SU-DHL-6 (cell line): ENCODE results near the gene SLC13A5.

Experiments
- H2AFZ ChIP-seq: fragments of 200-600 bp; sonication (generic); 2 replicates; pipeline ENCODE4 v1.6.1; 2014; ENCODE audit warnings: low read depth, mild to moderate bottlenecking, moderate library complexity, mixed read lengths, antibody characterized with exemption, low read length; ENCODE audit not compliant: severe bottlenecking
- H3F3A ChIP-seq: fragments of 200-600 bp; shearing (Covaris generic); 2 replicates; pipeline ENCODE4 v1.6.0; 2016; ENCODE audit warnings: antibody characterized with exemption, mild to moderate bottlenecking; ENCODE audit not compliant: insufficient read depth
- H3K27ac ChIP-seq: fragments of 200-600 bp; sonication (generic); 2 replicates; pipeline ENCODE4 v1.5.1; 2016; ENCODE audit warnings: low read depth, mild to moderate bottlenecking, low read length, moderate library complexity, mixed read lengths
- H3K27me3 ChIP-seq: fragments of 200-600 bp; sonication (generic), shearing (Covaris generic); 2 replicates; pipeline ENCODE4 v1.6.0; 2014; ENCODE audit warnings: mild to moderate bottlenecking, low read length
- H3K36me3 ChIP-seq: fragments of 200-600 bp; sonication (generic); 2 replicates; pipeline ENCODE4 v1.6.1; 2014; ENCODE audit warnings: mild to moderate bottlenecking, low read length, mixed read lengths
- H3K4me2 ChIP-seq: fragments of 300-600, 200-600 bp; shearing (Covaris generic), sonication (generic); 2 replicates; pipeline ENCODE4 v1.6.0; 2014; ENCODE audit warnings: low read length, low read depth, mild to moderate bottlenecking; ENCODE audit not compliant: poor library complexity, severe bottlenecking
- H3K4me3 ChIP-seq: fragments of 200-600 bp; sonication (generic); 2 replicates; pipeline ENCODE4 v1.5.1; 2014; ENCODE audit warnings: antibody characterized with exemption, low read length, mild to moderate bottlenecking, mixed read lengths; ENCODE audit not compliant: insufficient read depth, poor library complexity, severe bottlenecking
- H3K79me2 ChIP-seq: fragments of 200-600 bp; sonication (generic); 2 replicates; pipeline ENCODE4 v1.6.1; 2014; ENCODE audit warnings: mild to moderate bottlenecking, low read length, moderate library complexity; ENCODE audit not compliant: insufficient read depth
- H3K9ac ChIP-seq: fragments of 200-600 bp; sonication (generic); 2 replicates; pipeline ENCODE4 v1.7.0; 2014; ENCODE audit warnings: mild to moderate bottlenecking, low read length
- H3K9me2 ChIP-seq: fragments of 200-600 bp; sonication (generic); replicated peaks from 2 replicates; pipeline ENCODE4 v1.6.1; 2014; ENCODE audit warnings: low read length; ENCODE audit not compliant: insufficient read depth
- H3K9me3 ChIP-seq: fragments of 200-600 bp; sonication (generic); 2 replicates; pipeline ENCODE4 v1.6.1; 2014; ENCODE audit warnings: low read length, mixed read lengths; ENCODE audit not compliant: insufficient read depth
- H4K20me1 ChIP-seq: fragments of 200-600 bp; sonication (generic); 2 replicates; pipeline ENCODE4 v1.6.1; 2014; ENCODE audit warnings: low read depth, mild to moderate bottlenecking, antibody characterized with exemption, low read length, moderate library complexity, mixed read lengths
- CTCF ChIP-seq: fragments of 200-600 bp; sonication (generic); IDR thresholded peaks from one replicate; pipeline ENCODE4 v1.5.1; 2017; ENCODE audit warnings: antibody characterized with exemption, mild to moderate bottlenecking, low read length, moderate library complexity; ENCODE audit not compliant: insufficient read depth, poor library complexity, severe bottlenecking
- EZH2phosphoT487 ChIP-seq: fragments of 200-600 bp; sonication (generic), shearing (Covaris generic); conservative IDR thresholded peaks from 2 replicates; pipeline ENCODE4 v1.6.1; 2018; ENCODE audit warnings: mild to moderate bottlenecking, antibody characterized with exemption, low read length, moderate library complexity, mixed read lengths

The SLC13A5 gene

GRCh38 chr17:6670999-6671398 is 42.2 kb downstream of the SLC13A5 start:
- Histone ChIP-seq H3F3A (no peaks in the 10 kb centered on the region), H3K36me3 (no peaks in the 10 kb centered on the region), H3K27me3 (no peaks in the 10 kb centered on the region), H3K27ac (no peak overlapping the region), H4K20me1 (no peaks in the 10 kb centered on the region), H3K4me2 (no peak overlapping the region), H3K79me2 (no peaks in the 10 kb centered on the region), H3K9me2 (no peaks in the 10 kb centered on the region), H2AFZ (no peak overlapping the region), H3K4me3 (no peak overlapping the region), H3K9me3 (no peaks in the 10 kb centered on the region), H3K9ac (no peak overlapping the region)
- TF ChIP-seq EZH2phosphoT487, result no peak

- no peak overlapping the region for H3K4me2 ChIP-seq
- no peak overlapping the region for H3K9ac ChIP-seq
- H3K9me2 ChIP-seq, result no peaks in the 10 kb centered on the region
- no peak overlapping the region for H3K4me3 ChIP-seq
- no peak for TF ChIP-seq CTCF
- TF ChIP-seq EZH2phosphoT487, result no peak
- H3K9me3 ChIP-seq, result no peaks in the 10 kb centered on the region
- no peaks in the 10 kb centered on the region for H3K36me3 ChIP-seq
- no peak overlapping the region for H2AFZ ChIP-seq
- no peak overlapping the region for H3K27ac ChIP-seq
- no peaks in the 10 kb centered on the region for H3K79me2 ChIP-seq
- no peaks in the 10 kb centered on the region for H3K27me3 ChIP-seq
- H3F3A ChIP-seq, result no peaks in the 10 kb centered on the region
- H4K20me1 ChIP-seq, result no peaks in the 10 kb centered on the region
Observed at GRCh38 chr17:6670571-6670970, 42.6 kb downstream of the SLC13A5 start.

GRCh38 chr17:6669479-6670212 is 43.5 kb downstream of the SLC13A5 start:
- Histone ChIP-seq H3K9me2 (no peaks in the 10 kb centered on the region), H4K20me1 (no peaks in the 10 kb centered on the region), H3K79me2 (no peaks in the 10 kb centered on the region), H3K4me2 (no peak overlapping the region), H3K27me3 (no peaks in the 10 kb centered on the region), H3K9ac (no peak overlapping the region), H3F3A (no peaks in the 10 kb centered on the region), H2AFZ (no peak overlapping the region), H3K36me3 (no peaks in the 10 kb centered on the region), H3K9me3 (no peaks in the 10 kb centered on the region), H3K27ac (no peak overlapping the region), H3K4me3 (no peak overlapping the region)
- TF ChIP-seq EZH2phosphoT487 (no peak), CTCF (no peak)

- H3K27ac ChIP-seq, result no peak overlapping the region
- no peaks in the 10 kb centered on the region for H3K36me3 ChIP-seq
- H3K4me3 ChIP-seq, result no peak overlapping the region
- no peak for TF ChIP-seq EZH2phosphoT487
- TF ChIP-seq CTCF, result no peak
- H3K9me2 ChIP-seq, result no peaks in the 10 kb centered on the region
- H3K79me2 ChIP-seq, result no peaks in the 10 kb centered on the region
- H3K9ac ChIP-seq, result no peak overlapping the region
- H3K9me3 ChIP-seq, result no peaks in the 10 kb centered on the region
- no peaks in the 10 kb centered on the region for H3F3A ChIP-seq
- no peaks in the 10 kb centered on the region for H4K20me1 ChIP-seq
- H2AFZ ChIP-seq, result no peak overlapping the region
- no peaks in the 10 kb centered on the region for H3K27me3 ChIP-seq
- no peak overlapping the region for H3K4me2 ChIP-seq
Observed at GRCh38 chr17:6668727-6669425, 44.3 kb downstream of the SLC13A5 start.
